Activated CD4-positive, alpha-beta T cell treated with anti-CD3 and anti-CD28 coated beads, Interleukin-2, amount 10 ng/mL, durations not matched to agents 24 days and 14 days (primary cell): ENCODE measurements around the gene BPIFB1. TPM values are rescaled to one million over a fixed set of nuclear protein-coding genes. Genes with fewer than 3 reads are reported as not detected.

Experiments
- DNase-seq: peaks from one replicate; pipeline ENCODE4 v3.0.0; 2022
- H3K27ac Mint-ChIP-seq: one replicate; pipeline ENCODE4 v1.8.0; 2022; ENCODE audit warnings: mild to moderate bottlenecking, mixed read lengths
- H3K27me3 Mint-ChIP-seq: one replicate; pipeline ENCODE4 v1.8.0; 2022; ENCODE audit warnings: mixed read lengths
- H3K36me3 Mint-ChIP-seq: one replicate; pipeline ENCODE4 v1.8.0; 2022; ENCODE audit warnings: low read depth, mild to moderate bottlenecking, mixed read lengths
- H3K4me1 Mint-ChIP-seq: one replicate; pipeline ENCODE4 v1.8.0; 2021; ENCODE audit warnings: mixed read lengths
- H3K4me3 Mint-ChIP-seq: one replicate; pipeline ENCODE4 v1.8.0; 2022; ENCODE audit warnings: mild to moderate bottlenecking, moderate library complexity, mixed read lengths
- H3K9me3 Mint-ChIP-seq: one replicate; pipeline ENCODE4 v1.8.0; 2021; ENCODE audit warnings: mixed read lengths
- intact Hi-C: fragments of 100-400 bp; cut with micrococcal nuclease; formaldehyde crosslinking; loops from one replicate; pipeline ENCODE4 v1.15.1; 2023
- total RNA-seq: library from RNA; stranded (reverse); gene quantifications from 2 replicates; pipeline ENCODE4 v1.2.3, GENCODE V29; 2022

Gene BPIFB1
- total RNA-seq, 1 donor from 2014 or later: not detected

DNA sequence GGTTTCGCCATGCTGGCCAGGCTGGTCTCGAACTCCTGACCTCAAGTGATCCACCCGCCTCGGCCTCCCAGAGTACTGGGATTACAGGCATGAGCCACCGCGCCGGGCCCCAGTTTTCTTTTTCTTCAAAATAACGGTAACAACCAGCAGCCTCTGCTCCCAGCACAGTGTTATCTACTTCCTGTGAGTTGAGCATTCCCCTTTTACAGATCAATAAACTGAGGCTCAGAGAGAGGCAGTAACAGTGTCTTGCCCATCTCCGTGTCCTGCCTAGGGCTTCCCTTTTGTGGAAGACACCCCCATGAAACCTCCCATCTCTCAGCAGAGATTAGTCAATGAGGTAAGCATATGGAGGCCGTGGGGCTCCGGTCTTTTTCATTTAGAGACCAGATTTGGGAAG, 29.6 kb downstream of the BPIFB1 start:
- no peak for DNase-seq
- Mint-ChIP-seq H3K4me3 (no peak overlapping the region), H3K36me3 (no peaks in the 10 kb centered on the region), H3K27ac (no peak overlapping the region), H3K9me3 (no peaks in the 10 kb centered on the region), H3K27me3 (no peaks in the 10 kb centered on the region), H3K4me1 (no peaks in the 10 kb centered on the region)
- intact Hi-C loops: no loop called here

DNA sequence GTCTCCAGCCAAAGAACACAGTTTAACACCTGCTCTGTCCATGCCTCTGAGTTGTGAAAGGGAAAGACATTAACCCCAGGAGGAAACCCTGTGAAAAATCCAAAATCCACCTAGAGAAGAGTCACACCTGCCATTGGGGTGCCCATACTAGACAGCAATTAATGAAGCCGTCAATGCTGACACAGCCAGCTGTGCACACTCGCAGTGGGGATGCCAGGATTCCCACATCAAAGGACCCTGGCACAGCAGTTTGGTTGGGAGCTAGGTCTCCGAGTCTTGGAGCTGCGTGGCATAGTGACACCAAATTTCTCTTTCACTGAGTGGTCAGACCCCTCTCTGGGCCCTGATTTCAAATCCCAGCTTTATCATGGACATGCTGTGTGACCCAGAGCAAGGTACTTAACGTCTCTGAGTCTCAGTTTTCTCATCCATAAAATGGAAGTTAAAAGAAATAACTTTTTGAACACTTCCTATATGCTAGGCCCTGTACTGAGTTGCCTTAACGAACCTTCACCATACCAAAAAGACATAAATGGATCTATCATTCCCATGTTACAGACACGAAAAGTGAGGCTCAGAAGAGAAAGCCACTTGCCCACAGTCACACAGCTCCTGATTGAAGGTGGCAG, 30.8 kb downstream of the BPIFB1 start:
- no peaks in the 10 kb centered on the region for H3K9me3 Mint-ChIP-seq
- no peaks in the 10 kb centered on the region for H3K27me3 Mint-ChIP-seq
- no peaks in the 10 kb centered on the region for H3K4me1 Mint-ChIP-seq
- no peak overlapping the region for H3K4me3 Mint-ChIP-seq
- DNase-seq: no peak
- H3K36me3 Mint-ChIP-seq: no peaks in the 10 kb centered on the region
- intact Hi-C loops: no loop called here
- H3K27ac Mint-ChIP-seq: no peak overlapping the region

DNA sequence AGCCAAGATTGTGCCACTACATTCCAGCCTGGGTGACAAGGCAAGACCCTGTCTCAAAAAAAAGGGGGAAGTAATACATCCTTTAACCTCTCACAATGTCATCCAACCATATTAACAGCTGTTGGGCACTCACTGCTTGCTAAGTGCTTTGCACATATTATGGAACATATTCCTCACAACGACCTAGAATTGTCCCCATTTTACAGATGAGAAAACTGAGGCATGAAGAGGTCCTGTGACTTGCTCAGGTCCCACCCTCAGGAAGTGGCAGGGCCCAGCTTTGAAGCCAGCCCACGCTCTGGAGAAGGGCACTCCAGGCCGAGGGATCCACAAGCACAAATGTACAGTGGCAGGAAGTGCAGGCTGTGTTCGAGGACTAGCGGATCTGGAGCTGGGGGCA, 33.3 kb downstream of the BPIFB1 start:
- H3K4me3 Mint-ChIP-seq: no peak overlapping the region
- no peaks in the 10 kb centered on the region for H3K4me1 Mint-ChIP-seq
- peaks cover 3% of the 10 kb centered on the region for H3K27me3 Mint-ChIP-seq
- H3K36me3 Mint-ChIP-seq: no peaks in the 10 kb centered on the region
- intact Hi-C loops: no loop called here
- H3K27ac Mint-ChIP-seq: no peak overlapping the region
- H3K9me3 Mint-ChIP-seq: no peaks in the 10 kb centered on the region
- no peak for DNase-seq

DNA sequence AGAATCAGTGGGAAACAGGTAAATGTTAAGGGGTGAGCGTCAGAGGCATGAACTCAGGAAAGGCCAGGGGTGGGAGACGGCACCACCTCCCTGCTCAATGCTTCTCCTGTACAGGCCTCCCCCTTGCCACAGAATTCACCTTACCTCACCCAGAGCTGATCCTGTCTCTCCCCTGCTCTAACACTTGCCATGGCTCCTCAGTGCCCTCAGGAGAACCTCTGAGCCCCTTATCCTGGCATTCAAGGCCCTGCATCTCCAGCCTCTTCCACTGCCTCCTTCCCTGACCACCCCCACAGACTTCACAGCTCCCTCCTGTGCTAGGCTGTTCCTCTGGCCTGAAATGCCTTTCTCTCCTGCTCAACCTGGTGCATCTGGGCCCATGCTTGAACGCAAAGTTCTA, 33.9 kb downstream of the BPIFB1 start:
- Mint-ChIP-seq H3K4me3 (no peak overlapping the region), H3K27ac (no peak overlapping the region)

DNA sequence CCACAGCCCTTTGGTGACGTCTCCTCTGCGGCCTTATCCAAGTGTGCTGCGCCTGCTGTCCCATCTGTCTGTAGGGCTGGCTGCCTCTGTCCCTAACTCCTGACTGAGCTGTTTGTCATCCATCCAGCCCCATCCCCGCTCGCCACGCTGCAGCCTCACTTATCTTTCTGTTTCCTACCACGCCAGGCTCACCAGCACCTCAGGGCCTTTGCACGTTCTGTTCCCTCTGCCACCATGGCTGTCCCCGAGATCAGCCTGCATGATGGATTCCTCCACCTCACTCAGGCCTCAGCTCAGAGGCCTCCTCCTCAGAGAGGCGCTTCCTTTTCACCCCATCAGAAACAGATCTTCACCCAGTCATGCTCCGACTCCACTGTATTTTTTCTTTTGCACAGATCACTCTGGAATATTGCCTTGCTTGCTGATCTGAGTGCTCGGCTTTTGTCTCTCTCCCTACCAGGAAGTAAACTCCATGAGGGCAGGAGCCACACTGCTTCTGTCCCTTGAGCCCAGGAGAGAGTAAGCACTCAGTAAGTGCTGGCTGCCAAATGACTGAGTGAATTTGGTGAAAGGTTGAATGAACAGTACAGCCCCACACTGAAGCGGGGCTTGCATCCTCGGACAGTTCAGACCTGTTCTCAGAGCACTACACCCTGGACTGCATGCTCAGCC, 34.5 kb downstream of the BPIFB1 start:
- no peak for DNase-seq
- no peak overlapping the region for H3K4me3 Mint-ChIP-seq
- peaks cover 7% of the 10 kb centered on the region for H3K27me3 Mint-ChIP-seq
- no peaks in the 10 kb centered on the region for H3K36me3 Mint-ChIP-seq
- no peaks in the 10 kb centered on the region for H3K9me3 Mint-ChIP-seq
- H3K27ac Mint-ChIP-seq: no peak overlapping the region
- H3K4me1 Mint-ChIP-seq: no peaks in the 10 kb centered on the region
- intact Hi-C loops: no loop called here

More for the DNA sequence above, 33.9 kb downstream of the BPIFB1 start:
- no peaks in the 10 kb centered on the region for H3K36me3 Mint-ChIP-seq
- peaks cover 3% of the 10 kb centered on the region for H3K27me3 Mint-ChIP-seq
- intact Hi-C loops: no loop called here
- no peaks in the 10 kb centered on the region for H3K4me1 Mint-ChIP-seq
- no peak for DNase-seq
- H3K9me3 Mint-ChIP-seq: no peaks in the 10 kb centered on the region

DNA sequence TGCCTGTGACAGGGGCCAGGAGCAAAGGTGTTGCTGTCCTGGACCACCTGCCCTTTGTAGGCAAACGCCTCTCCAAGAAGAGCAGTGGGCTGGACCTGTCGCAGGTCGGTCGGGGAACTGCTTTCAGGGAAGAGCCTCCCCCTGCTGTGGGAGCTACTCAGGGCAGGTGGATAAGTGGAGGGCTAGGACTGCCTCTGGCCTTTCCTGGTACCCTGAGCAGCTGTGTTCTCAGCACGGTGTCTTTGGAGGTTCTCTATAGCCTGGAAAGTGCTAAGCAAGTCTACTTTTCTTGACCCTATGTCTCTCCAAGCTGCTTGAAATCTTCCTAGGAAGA, 35.0 kb downstream of the BPIFB1 start:
- DNase-seq: no peak
- intact Hi-C loops: no loop called here
- H3K27ac Mint-ChIP-seq: no peak overlapping the region
- peaks cover 7% of the 10 kb centered on the region for H3K27me3 Mint-ChIP-seq
- no peaks in the 10 kb centered on the region for H3K9me3 Mint-ChIP-seq
- H3K36me3 Mint-ChIP-seq: no peaks in the 10 kb centered on the region
- no peak overlapping the region for H3K4me3 Mint-ChIP-seq
- H3K4me1 Mint-ChIP-seq: no peaks in the 10 kb centered on the region

DNA sequence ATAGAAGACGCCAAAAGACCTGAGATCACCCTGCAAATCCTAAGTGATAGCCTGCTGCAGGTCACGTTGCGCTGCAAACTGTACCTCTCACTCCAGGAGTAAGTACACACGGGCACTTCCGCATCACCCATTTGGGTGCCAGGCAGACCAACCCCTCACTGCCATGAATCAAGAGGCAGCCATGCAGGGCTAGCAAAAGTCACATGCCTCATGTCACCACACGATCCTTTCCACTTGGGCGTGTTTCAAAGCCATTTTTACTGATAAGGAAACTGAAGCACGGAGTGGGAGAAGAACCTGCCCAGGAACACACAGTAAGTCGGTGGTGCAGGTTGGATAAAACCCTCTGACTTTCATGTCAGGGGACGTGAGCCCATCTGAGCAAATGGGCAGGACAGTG, 37.0 kb downstream of the BPIFB1 start:
- H3K4me1 Mint-ChIP-seq: no peaks in the 10 kb centered on the region
- H3K27me3 Mint-ChIP-seq: peaks cover 8% of the 10 kb centered on the region
- no peaks in the 10 kb centered on the region for H3K9me3 Mint-ChIP-seq
- intact Hi-C loops: no loop called here
- DNase-seq: no peak
- no peak overlapping the region for H3K4me3 Mint-ChIP-seq
- no peaks in the 10 kb centered on the region for H3K36me3 Mint-ChIP-seq
- no peak overlapping the region for H3K27ac Mint-ChIP-seq

DNA sequence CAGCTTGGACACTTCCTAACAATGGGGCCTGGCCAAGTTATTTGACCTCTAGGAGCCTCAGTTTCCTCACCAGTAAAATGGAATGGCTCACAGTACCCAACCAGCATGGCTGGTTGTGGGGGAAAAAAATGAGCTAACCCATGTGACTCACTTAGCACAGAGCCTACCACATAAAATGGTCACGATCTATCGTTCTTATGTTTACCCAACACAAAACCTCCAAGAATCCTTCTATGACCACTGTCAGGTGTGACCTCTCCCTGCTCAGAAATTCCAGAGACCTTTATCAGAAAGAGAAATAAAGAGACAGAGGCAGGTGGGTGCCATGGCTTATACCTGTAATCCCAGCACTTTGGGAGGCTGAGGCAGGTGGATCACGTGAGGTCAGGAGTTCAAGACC, 39.4 kb downstream of the BPIFB1 start:
- H3K27me3 Mint-ChIP-seq: peaks cover 8% of the 10 kb centered on the region
- intact Hi-C loops: no loop called here
- H3K4me3 Mint-ChIP-seq: no peak overlapping the region
- H3K4me1 Mint-ChIP-seq: no peaks in the 10 kb centered on the region
- H3K36me3 Mint-ChIP-seq: no peaks in the 10 kb centered on the region
- H3K9me3 Mint-ChIP-seq: no peaks in the 10 kb centered on the region
- DNase-seq: no peak
- no peak overlapping the region for H3K27ac Mint-ChIP-seq

DNA sequence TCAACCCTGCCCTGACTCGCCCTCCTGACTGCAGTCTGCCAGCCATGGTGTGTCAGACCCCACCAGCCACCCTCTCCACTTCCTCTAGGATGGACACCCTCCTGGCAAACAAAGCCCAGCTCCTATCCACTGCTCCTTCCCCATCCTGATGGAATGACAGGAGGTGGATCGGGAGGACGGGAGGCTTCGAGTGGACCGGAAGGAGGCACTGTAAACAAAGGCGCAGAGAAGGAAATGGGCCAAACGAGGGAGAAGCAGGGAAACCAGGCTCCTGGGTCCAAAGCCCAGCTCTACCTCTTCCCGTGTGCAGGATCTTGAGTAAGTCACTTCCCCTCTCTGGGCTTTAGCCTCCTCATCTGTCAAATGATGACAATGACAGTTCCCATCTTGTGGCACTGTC, 40.2 kb downstream of the BPIFB1 start:
- no peak for DNase-seq
- intact Hi-C loops: no loop called here
- no peak overlapping the region for H3K4me3 Mint-ChIP-seq
- no peaks in the 10 kb centered on the region for H3K4me1 Mint-ChIP-seq
- H3K27me3 Mint-ChIP-seq: peaks cover 8% of the 10 kb centered on the region
- H3K9me3 Mint-ChIP-seq: no peaks in the 10 kb centered on the region
- H3K27ac Mint-ChIP-seq: no peak overlapping the region
- H3K36me3 Mint-ChIP-seq: no peaks in the 10 kb centered on the region

DNA sequence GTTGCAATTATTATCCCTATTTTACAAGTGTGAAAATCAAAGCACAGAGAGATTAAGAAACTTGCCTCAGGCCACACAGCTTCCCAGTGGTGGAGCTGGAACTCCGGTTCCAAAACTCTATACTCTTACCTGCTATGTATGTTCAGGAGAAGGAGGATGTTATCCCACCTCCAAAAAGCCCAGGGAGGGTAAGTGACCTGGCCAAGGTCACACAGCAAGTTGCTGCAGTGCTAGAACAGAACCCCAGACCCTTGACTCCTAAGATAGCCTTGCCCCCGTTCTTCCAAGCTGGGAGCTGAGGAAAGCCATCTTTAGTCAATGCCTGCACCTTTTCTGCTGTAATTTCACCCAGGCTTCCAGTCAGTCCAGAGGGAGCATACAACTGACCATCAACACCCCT, 42.3 kb downstream of the BPIFB1 start:
- Mint-ChIP-seq H3K27me3 (peaks cover 7% of the 10 kb centered on the region), H3K4me3 (no peak overlapping the region), H3K36me3 (no peaks in the 10 kb centered on the region), H3K4me1 (no peaks in the 10 kb centered on the region), H3K27ac (no peak overlapping the region), H3K9me3 (no peaks in the 10 kb centered on the region)
- intact Hi-C loops: no loop called here
- no peak for DNase-seq

DNA sequence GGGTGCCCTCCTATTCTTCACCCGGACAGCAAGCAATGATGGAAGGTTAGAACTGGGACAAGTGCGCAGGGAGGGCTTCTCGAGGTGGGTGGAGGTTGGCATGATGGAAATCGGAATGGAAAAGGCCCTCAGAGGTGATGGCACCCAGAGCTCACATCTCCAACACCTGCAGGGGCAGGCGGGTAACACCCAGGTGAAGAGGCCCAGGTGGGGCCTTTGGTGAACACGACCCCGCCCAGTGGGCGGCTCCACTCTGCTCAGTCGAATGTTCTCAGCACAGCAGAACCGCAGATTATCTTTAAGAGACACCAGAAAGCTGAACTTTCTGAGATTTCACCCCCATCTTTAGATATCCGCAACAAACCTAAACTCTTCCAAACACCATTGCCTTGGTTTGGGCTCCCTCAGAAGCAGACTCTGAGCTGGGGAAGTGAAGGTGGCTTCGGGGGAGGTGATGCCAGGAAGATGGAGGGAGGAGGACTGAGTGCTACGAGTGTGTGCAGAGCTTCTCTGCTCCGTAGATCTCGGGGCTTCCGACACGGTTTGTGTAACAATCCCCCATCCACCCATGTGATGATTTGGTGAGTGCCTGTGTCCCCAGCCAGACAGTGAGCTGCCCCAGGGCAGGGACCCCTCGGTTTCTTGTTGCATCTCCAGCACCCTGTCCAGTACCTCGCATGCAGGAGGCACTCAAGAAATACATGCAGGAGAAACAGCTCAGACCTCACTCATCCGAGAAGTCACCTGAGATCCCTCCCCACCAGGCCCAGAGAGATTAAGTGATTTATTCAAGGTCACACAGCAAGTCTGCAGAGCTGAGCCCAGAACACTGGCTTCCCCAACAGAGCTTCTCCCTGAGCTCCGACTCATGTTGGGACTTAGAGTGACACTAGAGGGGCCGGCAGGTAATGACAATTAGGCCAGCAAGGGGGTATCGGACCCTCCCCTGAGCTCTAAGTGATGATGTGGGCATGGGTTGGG, 45.4 kb downstream of the BPIFB1 start:
- no peak for DNase-seq
- intact Hi-C loops: no loop called here
- Mint-ChIP-seq H3K36me3 (no peaks in the 10 kb centered on the region), H3K27me3 (peaks cover 3% of the 10 kb centered on the region), H3K4me1 (no peaks in the 10 kb centered on the region), H3K4me3 (no peak overlapping the region), H3K27ac (no peak overlapping the region), H3K9me3 (no peaks in the 10 kb centered on the region)

DNA sequence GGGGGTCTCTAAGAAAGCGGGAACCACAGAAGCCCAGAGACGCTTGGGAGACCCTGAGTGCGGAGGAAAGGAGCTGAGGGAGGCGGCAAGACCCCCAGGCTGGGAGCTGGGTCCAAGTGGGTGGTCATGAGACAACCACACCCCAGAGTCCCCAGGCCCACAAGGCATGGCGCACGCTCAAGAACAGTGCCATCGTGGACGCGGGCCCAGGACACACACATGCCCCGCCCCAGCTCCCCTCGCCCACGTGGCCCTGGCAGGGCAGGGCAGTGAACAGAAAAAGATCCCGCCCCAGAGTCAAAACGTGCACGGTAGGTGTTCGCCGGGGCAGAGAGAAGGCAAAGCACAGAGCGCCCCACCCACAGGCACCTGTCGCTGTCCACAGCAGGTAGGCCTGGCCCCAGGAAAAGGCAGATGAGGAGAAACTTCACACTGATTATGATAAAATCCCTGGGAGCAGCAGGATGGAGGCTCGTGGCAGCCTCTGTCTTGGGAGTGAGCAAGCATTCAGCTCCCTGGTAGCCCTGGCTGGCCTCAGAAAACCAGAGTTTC, 50.0 kb downstream of the BPIFB1 start:
- Mint-ChIP-seq H3K4me1 (peaks cover 4% of the 10 kb centered on the region), H3K4me3 (no peak overlapping the region), H3K36me3 (no peaks in the 10 kb centered on the region), H3K27me3 (peaks cover 5% of the 10 kb centered on the region), H3K27ac (no peak overlapping the region), H3K9me3 (no peaks in the 10 kb centered on the region)
- intact Hi-C loops: no loop called here
- DNase-seq: no peak

DNA sequence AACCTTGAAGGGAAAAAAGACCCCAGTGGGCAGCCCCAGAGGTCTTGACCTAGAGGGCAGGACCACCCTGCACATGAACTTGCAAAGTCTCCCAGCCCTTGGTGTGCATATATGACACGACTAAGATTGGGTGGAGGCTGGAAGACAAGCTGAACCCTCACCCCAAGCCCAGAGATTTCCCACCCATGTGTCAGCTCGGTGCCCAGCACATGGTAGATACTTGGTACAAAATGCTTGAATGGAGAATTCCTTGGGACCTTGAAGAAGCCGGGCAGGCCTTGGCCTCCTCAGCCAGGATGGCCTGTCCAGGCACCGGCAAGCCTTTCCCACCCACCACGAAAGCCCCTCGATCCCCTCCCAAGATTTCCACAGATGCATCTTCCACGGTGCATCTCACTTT, 50.6 kb downstream of the BPIFB1 start:
- DNase-seq: no peak
- Mint-ChIP-seq H3K9me3 (no peaks in the 10 kb centered on the region), H3K36me3 (no peaks in the 10 kb centered on the region), H3K4me1 (peaks cover 4% of the 10 kb centered on the region), H3K27ac (no peak overlapping the region), H3K4me3 (no peak overlapping the region), H3K27me3 (peaks cover 4% of the 10 kb centered on the region)
- intact Hi-C loops: no loop called here

DNA sequence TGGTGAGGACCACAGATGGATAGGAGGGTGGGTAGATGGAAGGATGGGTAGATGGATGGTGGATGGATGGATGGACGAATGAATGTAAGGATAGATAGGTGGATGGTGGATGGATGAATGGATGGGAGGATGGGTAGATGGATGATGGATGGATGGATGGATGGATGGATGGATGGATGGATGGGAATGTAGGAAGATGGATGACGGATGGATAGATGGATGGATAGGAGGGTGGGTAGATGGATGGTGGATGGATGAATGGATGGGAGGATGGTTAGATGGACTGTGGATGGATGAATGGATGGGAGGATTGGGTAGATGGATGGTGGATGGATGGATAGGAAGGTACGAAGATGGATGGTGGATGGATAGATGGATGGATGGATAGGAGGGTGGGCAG, 51.1 kb downstream of the BPIFB1 start:
- H3K4me3 Mint-ChIP-seq: no peak overlapping the region
- peaks cover 4% of the 10 kb centered on the region for H3K4me1 Mint-ChIP-seq
- H3K27ac Mint-ChIP-seq: no peak overlapping the region
- intact Hi-C loops: no loop called here
- H3K9me3 Mint-ChIP-seq: no peaks in the 10 kb centered on the region
- peaks cover 3% of the 10 kb centered on the region for H3K27me3 Mint-ChIP-seq
- no peak for DNase-seq
- no peaks in the 10 kb centered on the region for H3K36me3 Mint-ChIP-seq
